Ascending aorta (tissue), 2 donors: ENCODE data around the gene MAGT1. TPM values are rescaled to one million over a fixed set of nuclear protein-coding genes. Genes with fewer than 3 reads are reported as not detected.

Source experiments
- DNase-seq, 2 donors: peaks; one replicate each; pipeline ENCODE4 v3.0.0-alpha.2; 2019; ENCODE audit warnings: low spot score in 2 of 2
- H3K27ac ChIP-seq, 2 donors: fragments of 200-600 bp; sonication (generic); one replicate each; pipeline ENCODE4 v1.5.1; 2016 to 2017; ENCODE audit warnings: mild to moderate bottlenecking in 1 of 2
- H3K27me3 ChIP-seq: fragments of 200-600 bp; sonication (generic); one replicate; pipeline ENCODE4 v1.5.1; 2017
- H3K36me3 ChIP-seq, 2 donors: fragments of 200-600 bp; sonication (generic); one replicate each; pipeline ENCODE4 v1.5.1; 2016
- H3K4me1 ChIP-seq, 2 donors: fragments of 200-600 bp; sonication (generic); one replicate each; pipeline ENCODE4 v1.5.1; 2016 to 2017; ENCODE audit warnings: mild to moderate bottlenecking in 1 of 2
- H3K4me3 ChIP-seq, 2 donors: fragments of 200-600 bp; sonication (generic); one replicate each; pipeline ENCODE4 v1.5.1; 2016 to 2017; ENCODE audit warnings: mild to moderate bottlenecking in 1 of 2
- H3K9me3 ChIP-seq, 2 donors: fragments of 200-600 bp; sonication (generic); one replicate each; pipeline ENCODE4 v1.5.1; 2016
- CTCF ChIP-seq, 3 experiments: fragments of 200-600 bp in 2 of 3; fragments of 450-650 bp in 1 of 3; sonication (generic) in 2 of 3; IDR thresholded peaks; one replicate each; pipeline ENCODE4 v1.5.1; 2016 to 2019; ENCODE audit warnings: antibody characterized with exemption in 3 of 3, mild to moderate bottlenecking in 1 of 3, moderate library complexity in 1 of 3
- intact Hi-C: fragments of 100-400 bp; cut with DNase I; formaldehyde crosslinking; loops from one replicate; pipeline ENCODE4 v1.15.1; 2023
- total RNA-seq: library from RNA; depleted of rRNA; stranded (reverse); fragments of >200 nt; gene quantifications from one replicate; pipeline ENCODE4 v1.1.0, GENCODE V29; 2016

Gene MAGT1
- total RNA-seq, 1 donor from 2014 or later, result 34.5 TPM

GRCh38 chrX:77917294-77917933, 22.2 kb upstream of the MAGT1 start:
- intact Hi-C loops, result no loop called here
- no peak for TF ChIP-seq CTCF (IDR thresholded peaks at IDR 0.05)
- H3K4me1 ChIP-seq, result peaks cover 0 to 2% of the 10 kb centered on the region in 2 donors
- H3K27me3 ChIP-seq, result no peaks in the 10 kb centered on the region
- H3K9me3 ChIP-seq, result no peaks in the 10 kb centered on the region
- H3K4me3 ChIP-seq, result no peak overlapping the region
- no peak for DNase-seq
- no peaks in the 10 kb centered on the region for H3K36me3 ChIP-seq
- no peak overlapping the region for H3K27ac ChIP-seq

DNA sequence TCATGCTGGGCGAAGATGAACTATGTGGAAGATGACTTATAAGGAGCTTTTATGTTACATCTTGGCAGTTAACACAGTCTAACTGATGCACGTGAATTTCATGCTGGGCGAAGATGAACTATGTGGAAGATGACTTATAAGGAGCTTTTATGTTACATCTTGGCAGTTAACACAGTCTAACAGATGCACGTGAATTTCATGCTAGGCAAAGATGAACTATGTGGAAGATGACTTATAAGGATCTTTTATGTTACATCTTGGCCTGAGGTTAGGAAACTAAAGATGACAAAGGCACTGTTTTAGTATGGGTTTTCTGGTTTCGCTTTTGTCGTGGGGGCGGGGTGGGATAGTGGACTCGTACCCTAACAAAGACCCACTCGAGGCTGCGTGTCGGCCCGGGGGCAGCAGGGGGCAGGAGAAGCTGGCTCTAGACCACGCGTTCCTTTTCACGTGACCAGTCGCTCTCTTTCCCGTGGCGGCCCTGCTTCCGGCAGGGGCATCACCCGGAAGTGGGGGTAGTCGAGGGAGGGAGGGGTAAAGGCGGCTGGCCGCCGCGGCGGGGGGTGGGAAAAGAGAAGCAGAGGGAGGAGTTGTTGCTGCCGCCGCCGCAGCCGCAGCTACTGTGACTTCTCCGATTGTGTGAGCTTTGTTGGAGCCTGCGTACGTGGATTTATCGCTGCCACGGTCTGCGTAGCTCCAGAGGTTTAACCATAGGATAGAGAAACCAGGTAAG, 15.0 kb upstream of the MAGT1 start, which contains the start of gene ATP7A:
TSS of gene ATP7A (plus strand) at position 586 of the 733 bp plus-strand sequence. CDS start 60,949 bp downstream, outside the sequence.
- Histone ChIP-seq H3K27ac (peak within 1 kb of the TSS; percentile 67 to 73), H3K4me1 (peaks cover 0 to 3% of the 10 kb centered on the region in 2 donors), H3K36me3 (peaks cover 2 to 6% of the 10 kb centered on the region in 2 donors), H3K9me3 (no peaks in the 10 kb centered on the region), H3K4me3 (peak within 1 kb of the TSS; percentile 47 to 67), H3K27me3 (no peaks in the 10 kb centered on the region)
- intact Hi-C loops, result loop anchor here (5.0 kb wide), 2 partner anchors 117 to 192 kb away; partner anchors contain the start of gene PGK1
- peak; percentile 70 to 94 for DNase-seq
- peak; percentile 49 to 54 (median 51) for TF ChIP-seq CTCF (IDR thresholded peaks at IDR 0.05)

DNA sequence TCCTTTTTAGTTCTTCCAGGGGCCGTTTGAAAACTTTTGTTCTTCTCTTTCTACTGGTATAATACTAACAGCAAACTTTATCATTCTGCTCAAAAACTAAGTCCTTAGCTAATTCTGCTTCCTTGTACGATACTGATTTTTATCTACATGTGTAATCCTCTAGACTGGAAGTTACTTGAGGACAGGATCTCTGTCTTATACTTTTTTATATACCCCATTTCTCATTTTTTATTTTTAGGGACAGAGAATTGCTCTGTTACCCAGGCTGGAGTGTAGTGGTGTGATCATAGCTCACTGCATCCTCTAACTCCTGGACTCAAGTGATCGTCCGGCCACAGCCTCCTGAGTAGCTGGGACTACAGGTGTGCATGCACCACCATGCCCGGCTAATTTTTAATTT, 6.3 kb upstream of the MAGT1 start:
- intact Hi-C loops, result no loop called here
- no peak for TF ChIP-seq CTCF (IDR thresholded peaks at IDR 0.05)
- no peaks in the 10 kb centered on the region for H3K27me3 ChIP-seq
- no peak for DNase-seq
- no peaks in the 10 kb centered on the region for H3K9me3 ChIP-seq
- no peak overlapping the region for H3K27ac ChIP-seq
- H3K4me1 ChIP-seq, result peaks cover 0 to 3% of the 10 kb centered on the region in 2 donors
- no peak overlapping the region for H3K4me3 ChIP-seq
- H3K36me3 ChIP-seq, result peaks cover 6 to 9% of the 10 kb centered on the region in 2 donors

DNA sequence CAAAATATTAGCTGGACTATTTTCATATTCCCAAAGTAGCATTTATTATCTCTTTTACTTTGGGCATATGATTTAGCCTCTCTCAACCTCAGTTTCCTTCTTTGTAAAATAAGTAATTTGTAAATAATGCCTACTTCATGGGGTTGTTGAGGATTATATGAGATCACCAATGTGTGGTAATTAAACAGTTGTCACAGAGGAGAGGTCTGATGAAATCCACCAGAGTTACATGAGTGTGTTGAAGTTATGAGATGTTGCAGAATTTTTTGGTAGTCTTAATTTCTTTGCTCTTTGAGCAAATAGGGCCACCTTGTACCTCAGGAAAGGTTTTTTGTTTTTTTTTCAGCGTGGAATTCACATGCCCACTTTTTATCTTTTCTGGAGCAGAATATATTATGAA, 5.5 kb upstream of the MAGT1 start:
- Histone ChIP-seq H3K36me3 (peaks cover 3 to 4% of the 10 kb centered on the region in 2 donors), H3K27ac (peak overlapping the region in 1 of 2 donors; percentile 79), H3K4me1 (peaks cover 0 to 3% of the 10 kb centered on the region in 2 donors), H3K4me3 (peak overlapping the region; percentile 60 to 69), H3K9me3 (no peaks in the 10 kb centered on the region), H3K27me3 (no peaks in the 10 kb centered on the region)
- TF ChIP-seq CTCF (IDR thresholded peaks at IDR 0.05), result no peak
- intact Hi-C loops, result no loop called here
- DNase-seq, result no peak

DNA sequence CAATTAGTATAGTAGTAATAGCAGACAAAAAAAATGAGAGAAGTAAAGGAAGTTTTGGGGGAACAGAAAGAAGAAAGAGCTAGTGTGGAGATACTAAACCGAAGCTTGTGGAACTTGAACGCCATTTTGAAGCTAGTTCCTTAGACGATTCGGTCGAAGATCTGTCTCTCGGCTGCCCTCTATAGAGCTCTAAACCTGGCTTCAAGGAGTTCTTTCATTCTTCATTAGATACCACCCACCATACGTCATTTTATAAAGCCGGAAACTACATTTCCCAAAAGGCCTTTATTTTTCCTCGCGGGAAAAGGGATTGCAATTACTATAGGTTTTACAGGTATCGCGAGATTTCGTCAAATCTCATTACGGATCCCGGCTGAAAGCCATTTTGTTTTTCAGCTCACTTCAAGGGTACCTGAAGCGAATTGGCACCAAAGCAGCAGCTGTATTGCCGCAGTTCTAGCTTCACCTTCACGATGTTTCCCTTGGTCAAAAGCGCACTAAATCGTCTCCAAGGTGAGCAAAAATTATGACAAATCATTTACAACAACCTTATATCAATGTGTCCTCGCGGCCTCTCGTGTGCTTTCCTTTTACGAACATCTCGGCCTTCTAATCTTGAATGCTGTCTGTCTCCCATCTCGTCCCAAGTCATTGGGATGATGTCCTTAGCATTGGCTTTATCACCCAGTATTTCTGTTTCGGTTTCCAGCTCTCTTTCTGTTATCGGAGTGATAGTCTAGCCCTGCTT, 4.0 kb upstream of the MAGT1 start, which contains the start of gene COX7B:
TSS of gene COX7B (plus strand) at position 388 of the 748 bp plus-strand sequence. CDS start at position 474, 86 bp downstream.
- Histone ChIP-seq H3K36me3 (peaks cover 0 to 2% of the 10 kb centered on the region in 2 donors), H3K27ac (peak within 1 kb of the TSS; percentile 79 to 82), H3K4me3 (peak within 1 kb of the TSS; percentile 60 to 69), H3K4me1 (peaks cover 0 to 3% of the 10 kb centered on the region in 2 donors), H3K9me3 (no peaks in the 10 kb centered on the region), H3K27me3 (no peaks in the 10 kb centered on the region)
- peak in 2 of 3 experiments; percentile 22 to 40 for TF ChIP-seq CTCF (IDR thresholded peaks at IDR 0.05)
- intact Hi-C loops, result loop anchor here (5.0 to 10.0 kb wide), 2 partner anchors 203 to 1474 kb away; partner anchors contain the start of genes MAGEE1 and PGK1
- peak in 1 of 2 donors; percentile 82 for DNase-seq
